ENCODE measurements around the gene ALOXE3.

The ALOXE3 gene

DNA sequence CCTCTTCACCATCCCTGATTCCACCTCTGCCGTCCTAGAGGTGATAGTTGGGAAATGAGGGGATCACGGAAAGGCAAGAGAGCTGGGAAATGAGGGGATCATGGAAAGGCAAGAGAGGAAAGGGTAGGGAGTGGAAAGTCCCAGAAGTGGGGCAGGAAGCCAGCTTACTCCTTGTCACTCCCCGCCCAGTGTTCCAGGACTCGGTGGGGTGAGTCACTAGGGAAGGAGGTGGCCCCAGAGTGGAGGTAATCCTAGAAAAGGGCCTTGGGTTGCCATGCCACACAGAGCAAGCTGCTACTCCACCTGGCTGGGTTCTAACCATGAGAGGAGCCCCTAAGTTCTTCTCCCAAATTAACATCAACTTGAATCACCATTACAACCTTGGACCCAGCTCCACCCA lies 14.8 kb downstream of the ALOXE3 start:
- H4K20me1 ChIP-seq: 0 out of 22 replicates have a peak, but pooled peaks cover 0 to 4% (median 0%) of the 10 kb centered on the region in 11 experiments
- H3K4me3 ChIP-seq: no peak overlapping the region
- TF ChIP-seq Cebpa-rat (IDR thresholded peaks at IDR 0.05): no peak
- 0 out of 22 replicates have a peak overlapping the region, but pooled peaks of 1 of the 11 experiments have one; percentile 29 for H3K4me2 ChIP-seq
- no peak overlapping the region for H3K9ac ChIP-seq
- no peak overlapping the region for H3K27ac ChIP-seq
- no peaks in the 10 kb centered on the region for H3K27me3 ChIP-seq
- no peaks in the 10 kb centered on the region for H3K36me3 ChIP-seq
- H3K4me1 ChIP-seq: peaks cover 0 to 20% (median 15%) of the 10 kb centered on the region in 10 experiments; a peak in 17 of 20 replicates
- no peaks in the 10 kb centered on the region for H3K9me3 ChIP-seq (replicated peaks in 1 of 11)

DNA sequence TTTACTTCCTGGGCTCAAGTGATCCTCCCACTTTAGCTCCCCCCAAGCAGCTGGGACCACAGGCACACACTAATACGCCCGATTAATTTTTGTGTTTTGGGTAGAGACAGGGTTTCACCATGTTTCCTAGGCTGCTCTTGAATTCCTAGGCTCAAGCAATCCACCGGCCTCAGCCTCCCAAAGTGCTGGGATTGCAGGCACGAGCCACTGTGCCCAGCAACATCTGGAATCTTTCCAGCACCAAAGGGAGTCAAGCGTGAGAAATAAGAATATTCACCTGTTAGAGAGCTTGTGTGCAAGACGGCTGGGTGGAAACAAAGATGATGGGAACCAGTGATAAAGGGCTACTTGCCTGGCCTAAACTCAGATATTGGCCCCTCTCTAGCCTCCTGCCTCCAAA lies 16.6 kb downstream of the ALOXE3 start:
- H3K4me2 ChIP-seq: peak overlapping the region in 5 of 11 experiments; percentile 8 to 45 (median 32); a peak in 6 of 22 replicates
- no peaks in the 10 kb centered on the region for H3K36me3 ChIP-seq
- no peak overlapping the region for H3K4me3 ChIP-seq
- H4K20me1 ChIP-seq: no peaks in the 10 kb centered on the region
- H3K9ac ChIP-seq: no peak overlapping the region
- no peaks in the 10 kb centered on the region for H3K9me3 ChIP-seq (replicated peaks in 1 of 11)
- peaks cover 0 to 20% (median 13%) of the 10 kb centered on the region in 10 experiments; a peak in 15 of 20 replicates for H3K4me1 ChIP-seq
- TF ChIP-seq Cebpa-rat (IDR thresholded peaks at IDR 0.05): no peak
- no peak overlapping the region for H3K27ac ChIP-seq
- H3K27me3 ChIP-seq: no peaks in the 10 kb centered on the region

DNA sequence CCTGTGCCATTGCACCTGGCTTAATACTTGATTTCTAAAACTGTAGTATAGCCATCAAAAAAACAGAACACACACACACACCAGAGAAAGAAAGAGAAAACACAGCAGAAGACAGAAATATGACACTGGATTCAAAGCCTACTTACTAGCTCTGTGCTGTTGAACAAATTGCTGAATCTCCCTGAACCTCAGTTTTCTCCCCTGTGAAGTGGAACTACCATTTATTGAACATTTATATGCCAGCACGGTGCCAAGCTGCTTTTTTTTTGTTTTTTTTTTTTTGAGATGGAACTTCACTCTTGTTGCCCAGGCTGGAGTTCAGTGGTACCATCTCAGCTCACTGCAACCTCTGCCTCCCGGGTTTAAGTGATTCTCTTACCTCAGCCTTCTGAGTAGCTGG lies 17.6 kb downstream of the ALOXE3 start:
- Histone ChIP-seq H3K4me2 (no peak overlapping the region), H3K9ac (0 out of 22 replicates have a peak overlapping the region, but pooled peaks of 1 of the 11 experiments have one; percentile 13), H3K4me1 (peaks cover 0 to 20% (median 13%) of the 10 kb centered on the region in 10 experiments; a peak in 15 of 20 replicates), H3K27me3 (no peaks in the 10 kb centered on the region), H3K9me3 (replicated peaks in 1 of 11) (no peaks in the 10 kb centered on the region), H3K4me3 (no peak overlapping the region), H3K36me3 (no peaks in the 10 kb centered on the region), H4K20me1 (no peaks in the 10 kb centered on the region), H3K27ac (no peak overlapping the region)
- no peak for TF ChIP-seq Cebpa-rat (IDR thresholded peaks at IDR 0.05)

DNA sequence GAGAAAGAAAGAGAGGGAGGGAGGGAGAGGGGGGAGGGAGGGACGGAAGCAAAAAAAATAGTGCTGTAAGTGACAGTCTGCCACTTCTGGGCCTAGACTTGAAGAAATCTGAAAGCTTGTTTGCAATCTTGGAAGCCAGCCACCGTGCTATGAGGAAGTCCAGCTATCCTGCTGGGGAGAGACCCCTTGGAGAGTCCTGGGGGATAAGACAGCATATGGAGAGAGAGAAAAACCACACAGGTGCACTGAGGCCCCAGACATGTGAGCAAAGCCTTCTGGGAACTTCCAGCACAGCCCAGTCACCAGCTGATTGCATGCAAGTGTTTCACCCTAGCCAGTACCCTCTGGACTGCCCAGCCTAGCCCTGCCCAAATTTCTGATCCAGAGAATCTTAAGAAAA lies 18.2 kb downstream of the ALOXE3 start:
- H4K20me1 ChIP-seq: no peaks in the 10 kb centered on the region
- H3K4me3 ChIP-seq: no peak overlapping the region
- no peak overlapping the region for H3K4me2 ChIP-seq
- 0 out of 22 replicates have a peak overlapping the region, but pooled peaks of 1 of the 11 experiments have one; percentile 13 for H3K9ac ChIP-seq
- no peaks in the 10 kb centered on the region for H3K27me3 ChIP-seq
- no peaks in the 10 kb centered on the region for H3K9me3 ChIP-seq (replicated peaks in 1 of 11)
- H3K36me3 ChIP-seq: no peaks in the 10 kb centered on the region
- TF ChIP-seq Cebpa-rat (IDR thresholded peaks at IDR 0.05): no peak
- H3K4me1 ChIP-seq: peaks cover 0 to 16% (median 11%) of the 10 kb centered on the region in 10 experiments; a peak in 15 of 20 replicates
- H3K27ac ChIP-seq: no peak overlapping the region

DNA sequence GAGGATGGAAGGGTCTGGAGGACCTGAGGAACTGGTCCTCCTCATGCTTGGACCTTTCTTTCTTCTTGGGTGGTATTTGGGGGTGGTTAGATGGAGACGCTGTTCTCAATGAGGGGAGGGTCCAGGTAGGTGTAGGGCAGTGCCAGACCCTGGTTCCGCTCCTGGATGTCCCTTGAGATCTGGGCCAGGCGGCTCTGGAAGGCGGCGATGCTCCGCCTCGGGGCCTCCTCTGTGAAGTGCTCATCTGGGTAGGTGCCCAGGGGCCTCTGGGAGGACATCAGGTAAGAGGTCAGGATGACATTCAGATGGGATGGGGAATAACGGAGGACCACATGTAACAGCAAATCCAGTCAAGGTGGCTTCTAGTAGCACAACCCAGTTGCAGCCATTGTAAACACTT lies 21.8 kb downstream of the ALOXE3 start:
- TF ChIP-seq Cebpa-rat (IDR thresholded peaks at IDR 0.05): no peak
- H3K9me3 ChIP-seq (replicated peaks in 1 of 11): no peaks in the 10 kb centered on the region
- no peak overlapping the region for H3K4me2 ChIP-seq
- no peaks in the 10 kb centered on the region for H3K27me3 ChIP-seq
- H4K20me1 ChIP-seq: no peaks in the 10 kb centered on the region
- H3K36me3 ChIP-seq: no peaks in the 10 kb centered on the region
- H3K4me1 ChIP-seq: peaks cover 14 to 29% (median 21%) of the 10 kb centered on the region in 10 experiments
- H3K4me3 ChIP-seq: no peak overlapping the region
- H3K27ac ChIP-seq: no peak overlapping the region
- no peak overlapping the region for H3K9ac ChIP-seq

DNA sequence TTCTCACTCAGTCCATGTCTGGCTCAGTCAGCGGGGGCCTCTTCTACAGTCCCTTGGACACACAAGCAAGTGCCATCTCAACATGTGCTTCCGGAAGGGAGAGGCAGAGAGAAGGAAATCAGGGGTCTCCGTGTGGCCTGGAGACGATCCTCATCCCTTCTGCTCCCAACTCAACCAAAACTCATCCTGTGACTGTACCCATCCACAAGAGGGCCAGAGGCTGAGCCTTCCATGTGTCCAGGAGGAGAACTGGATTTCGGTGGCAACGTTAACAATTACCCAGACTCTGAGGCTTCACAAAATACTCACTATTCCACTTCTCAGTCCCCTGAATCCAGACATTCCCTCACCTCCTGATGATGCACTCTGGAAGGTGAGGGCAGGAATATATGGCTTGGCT lies 23.0 kb downstream of the ALOXE3 start:
- Histone ChIP-seq H4K20me1 (no peaks in the 10 kb centered on the region), H3K9me3 (replicated peaks in 1 of 11) (no peaks in the 10 kb centered on the region), H3K4me3 (no peak overlapping the region), H3K9ac (no peak overlapping the region), H3K4me2 (peak overlapping the region in 1 of 11 experiments; percentile 63; a peak in 1 of 22 replicates), H3K36me3 (no peaks in the 10 kb centered on the region), H3K4me1 (peaks cover 26 to 40% (median 32%) of the 10 kb centered on the region in 10 experiments), H3K27me3 (no peaks in the 10 kb centered on the region), H3K27ac (no peak overlapping the region)
- no peak for TF ChIP-seq Cebpa-rat (IDR thresholded peaks at IDR 0.05)

DNA sequence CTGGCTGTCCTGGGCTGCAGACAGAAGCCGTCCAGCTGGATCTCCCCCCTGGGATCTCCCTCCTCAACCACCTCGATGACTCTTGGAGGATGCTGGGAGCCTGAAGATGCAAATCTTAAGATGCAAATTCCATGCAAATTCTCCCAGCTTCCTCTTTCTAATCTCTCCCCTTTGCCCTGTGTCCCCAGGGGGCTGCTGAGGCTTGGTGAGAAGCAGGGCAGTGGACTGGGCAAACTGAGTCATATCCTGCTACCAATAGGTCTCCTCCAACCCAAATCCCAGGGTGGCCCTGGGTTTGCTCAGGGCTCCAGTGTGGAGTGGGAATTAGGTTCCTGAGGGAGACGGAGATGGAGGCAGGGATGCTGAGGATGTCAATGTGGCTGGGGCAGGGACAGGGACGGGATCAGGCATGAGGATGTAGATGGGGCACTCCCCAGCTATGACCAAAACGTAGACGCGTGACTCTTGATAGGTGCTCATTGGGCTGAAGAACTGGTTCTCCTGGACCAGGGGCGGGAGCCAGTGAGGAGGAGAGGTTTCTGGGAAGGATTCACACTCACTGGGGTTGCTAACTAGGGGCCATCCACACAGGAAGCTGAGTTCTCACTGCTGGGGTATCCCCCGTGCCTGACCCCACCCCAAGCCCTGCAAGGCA lies 27.2 kb downstream of the ALOXE3 start:
- Histone ChIP-seq H4K20me1 (no peaks in the 10 kb centered on the region), H3K9me3 (replicated peaks in 1 of 11) (no peaks in the 10 kb centered on the region), H3K27ac (peak overlapping the region in 9 of 11 experiments; percentile 6 to 70 (median 55); a peak in 15 of 22 replicates), H3K36me3 (no peaks in the 10 kb centered on the region), H3K4me2 (peak overlapping the region; percentile 71 to 85 (median 79)), H3K9ac (peak overlapping the region in 4 of 11 experiments; percentile 20 to 35 (median 28); a peak in 4 of 22 replicates), H3K4me3 (no peak overlapping the region), H3K27me3 (no peaks in the 10 kb centered on the region), H3K4me1 (peaks cover 31 to 56% (median 40%) of the 10 kb centered on the region in 10 experiments)
- no peak for TF ChIP-seq Cebpa-rat (IDR thresholded peaks at IDR 0.05)

DNA sequence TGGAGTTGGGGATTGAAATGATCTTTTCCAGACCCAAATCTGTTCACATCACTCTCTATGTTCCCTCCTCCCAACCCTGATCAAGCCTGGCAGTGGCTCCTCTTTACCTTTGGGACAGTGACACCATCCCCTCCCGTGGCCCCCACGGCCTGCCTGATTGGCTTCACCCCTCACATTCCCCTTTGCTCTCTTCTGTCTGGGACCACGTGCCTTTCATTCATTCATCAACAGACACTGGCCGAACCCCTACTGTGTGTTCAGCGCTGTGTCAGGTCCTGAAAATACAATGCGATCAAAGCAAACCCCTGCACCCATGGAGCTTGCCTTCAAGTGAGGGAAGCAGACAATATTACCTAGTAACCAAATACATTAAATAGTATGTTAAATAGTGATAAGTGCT lies 28.6 kb downstream of the ALOXE3 start:
- H4K20me1 ChIP-seq: no peaks in the 10 kb centered on the region
- no peaks in the 10 kb centered on the region for H3K27me3 ChIP-seq
- TF ChIP-seq Cebpa-rat (IDR thresholded peaks at IDR 0.05): no peak
- H3K9me3 ChIP-seq (replicated peaks in 1 of 11): no peaks in the 10 kb centered on the region
- H3K9ac ChIP-seq: no peak overlapping the region
- no peaks in the 10 kb centered on the region for H3K36me3 ChIP-seq
- H3K4me2 ChIP-seq: peak overlapping the region in 5 of 11 experiments; percentile 76 to 85 (median 79); a peak in 4 of 22 replicates
- no peak overlapping the region for H3K4me3 ChIP-seq
- H3K27ac ChIP-seq: no peak overlapping the region
- peaks cover 27 to 51% (median 38%) of the 10 kb centered on the region in 10 experiments for H3K4me1 ChIP-seq

DNA sequence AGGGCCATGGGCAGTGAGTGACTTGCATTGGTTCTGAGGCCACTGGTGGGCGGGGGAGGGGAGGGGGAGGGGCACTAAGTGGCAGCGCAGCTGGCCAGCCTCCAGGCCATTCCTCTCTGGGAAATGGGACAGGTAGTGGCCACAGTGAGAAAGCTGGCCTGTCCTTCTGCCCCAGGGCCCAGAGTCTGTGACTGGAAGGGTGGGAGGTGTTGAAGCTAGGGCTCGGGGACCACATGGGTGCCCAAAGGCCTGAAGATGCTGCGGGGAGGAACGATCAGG lies 30.4 kb downstream of the ALOXE3 start:
- no peaks in the 10 kb centered on the region for H3K27me3 ChIP-seq
- H3K36me3 ChIP-seq: no peaks in the 10 kb centered on the region
- no peak overlapping the region for H3K4me3 ChIP-seq
- TF ChIP-seq Cebpa-rat (IDR thresholded peaks at IDR 0.05): no peak
- H3K4me1 ChIP-seq: peaks cover 19 to 48% (median 29%) of the 10 kb centered on the region in 10 experiments
- no peak overlapping the region for H3K9ac ChIP-seq
- H4K20me1 ChIP-seq: no peaks in the 10 kb centered on the region
- H3K9me3 ChIP-seq (replicated peaks in 1 of 11): no peaks in the 10 kb centered on the region
- peak overlapping the region in 1 of 11 experiments; percentile 60; a peak in 4 of 22 replicates for H3K4me2 ChIP-seq
- no peak overlapping the region for H3K27ac ChIP-seq
